HS-27A (cell line): Measurements from ENCODE around the gene MTA3.

ENCODE experiments used
- DNase-seq: peaks from one replicate; pipeline ENCODE4 v3.0.0-alpha.2; 2012; ENCODE audit warnings: low read depth, missing footprints

The MTA3 gene

GRCh38 chr2:42787424-42787787, 219.0 kb downstream of the MTA3 start:
- DNase-seq = no peak

- DNase-seq = no peak
Measured at GRCh38 chr2:42787788-42788477, 219.5 kb downstream of the MTA3 start.

DNA sequence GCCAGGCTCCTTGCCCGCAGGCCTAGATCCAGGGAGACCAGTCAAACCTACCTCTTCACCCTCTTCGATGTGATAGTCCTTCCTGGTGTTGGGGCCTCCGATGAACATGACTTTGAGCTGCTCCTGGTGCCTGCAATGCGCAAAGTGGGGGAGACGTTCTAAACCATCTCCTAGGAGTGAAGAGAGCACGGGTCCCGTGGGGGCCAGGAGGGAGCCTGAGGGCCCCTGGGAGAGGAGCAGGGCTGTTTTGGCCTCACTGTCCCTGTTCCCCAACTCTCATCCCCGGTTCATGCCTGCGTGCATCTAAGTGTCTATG, 220.0 kb downstream of the MTA3 start:
- no peak for DNase-seq

DNA sequence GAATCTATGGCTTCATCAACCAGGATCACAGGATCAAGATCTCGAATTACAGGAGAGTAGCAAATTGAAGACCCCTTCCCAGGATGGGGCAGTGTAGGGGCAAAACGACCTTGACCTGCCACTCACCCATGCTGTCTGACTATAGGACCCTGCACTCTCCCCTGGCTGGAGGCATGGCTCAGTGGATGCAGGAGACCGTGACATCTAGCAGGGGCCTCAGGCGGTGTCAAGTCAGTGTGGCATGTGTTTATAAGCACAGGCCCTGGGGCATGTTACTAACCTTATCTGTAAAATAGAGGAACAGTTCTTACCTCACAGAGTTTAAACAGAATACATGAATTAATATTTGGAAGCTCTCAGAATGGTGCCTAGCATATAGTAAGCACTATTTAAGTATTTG, 220.4 kb downstream of the MTA3 start:
- DNase-seq = no peak

GRCh38 chr2:42789751-42790150, 221.3 kb downstream of the MTA3 start:
- no peak for DNase-seq

GRCh38 chr2:42791606-42792005, 223.2 kb downstream of the MTA3 start:
- no peak for DNase-seq

DNA sequence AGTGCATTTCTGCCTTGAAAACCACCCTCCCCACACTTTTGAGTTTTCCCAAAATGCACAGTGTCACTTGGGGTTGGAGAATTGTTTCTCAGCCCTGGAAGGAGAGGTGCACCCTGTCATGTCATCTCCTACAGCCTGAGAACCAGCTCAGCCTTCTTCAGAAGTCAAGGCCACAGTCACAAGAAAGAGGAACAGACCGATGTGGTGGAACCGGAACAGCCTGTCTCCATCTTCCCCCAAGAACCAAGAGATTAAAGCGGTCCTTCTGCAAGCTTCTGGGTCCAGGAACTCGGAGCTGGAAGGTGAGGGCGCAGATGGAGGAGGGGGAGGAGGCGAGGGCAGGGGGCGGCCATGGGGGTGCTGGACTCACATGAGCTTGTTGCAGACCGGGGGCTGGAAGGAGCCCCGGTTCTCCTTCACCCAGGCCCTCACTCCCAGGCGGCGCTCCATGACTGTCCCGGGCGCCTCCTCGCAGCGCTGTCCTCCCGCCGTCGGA, 223.7 kb downstream of the MTA3 start:
- no peak for DNase-seq

DNA sequence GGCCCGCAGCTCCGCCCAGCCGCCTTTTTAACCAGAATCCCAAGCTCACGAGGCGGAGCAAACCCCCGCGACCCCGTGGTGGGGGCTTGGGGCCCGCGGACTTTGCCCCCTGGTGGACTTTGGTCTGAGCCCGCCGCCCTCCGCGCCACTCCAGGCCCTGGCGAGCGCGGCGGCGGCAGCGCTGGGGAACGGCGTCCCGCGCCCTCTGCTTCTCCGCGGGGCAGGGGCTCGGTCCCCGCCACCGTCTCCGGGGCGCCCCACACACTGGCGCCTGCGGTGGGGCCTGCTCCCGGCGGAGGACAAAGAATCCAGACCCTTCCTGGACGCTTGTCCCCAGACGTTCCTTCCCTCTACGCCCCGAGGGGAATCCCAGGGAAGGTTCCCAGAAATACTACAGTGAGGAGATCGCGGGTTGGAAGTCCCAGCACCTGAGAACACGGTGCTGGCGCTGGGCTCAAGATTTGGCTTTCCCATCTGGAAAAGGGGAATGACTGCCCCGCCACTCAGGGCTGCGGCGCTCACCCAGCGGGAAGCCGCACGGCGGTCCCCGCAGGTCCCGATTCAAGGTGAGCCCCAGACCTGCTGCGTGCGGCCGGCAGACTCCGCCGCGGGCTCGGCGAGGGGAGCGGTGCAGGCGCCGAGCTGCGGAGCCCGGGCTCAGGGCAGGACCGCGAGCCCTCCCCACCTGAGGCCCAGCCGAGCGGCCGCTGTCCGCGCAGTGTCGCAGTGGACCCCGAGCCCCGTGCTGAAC, 224.3 kb downstream of the MTA3 start, which contains the start of gene HAAO:
TSS of gene HAAO (minus strand) at position 1 of the 751 bp plus-strand sequence. CDS start 47 bp downstream, outside the sequence.
- DNase-seq = no peak

DNA sequence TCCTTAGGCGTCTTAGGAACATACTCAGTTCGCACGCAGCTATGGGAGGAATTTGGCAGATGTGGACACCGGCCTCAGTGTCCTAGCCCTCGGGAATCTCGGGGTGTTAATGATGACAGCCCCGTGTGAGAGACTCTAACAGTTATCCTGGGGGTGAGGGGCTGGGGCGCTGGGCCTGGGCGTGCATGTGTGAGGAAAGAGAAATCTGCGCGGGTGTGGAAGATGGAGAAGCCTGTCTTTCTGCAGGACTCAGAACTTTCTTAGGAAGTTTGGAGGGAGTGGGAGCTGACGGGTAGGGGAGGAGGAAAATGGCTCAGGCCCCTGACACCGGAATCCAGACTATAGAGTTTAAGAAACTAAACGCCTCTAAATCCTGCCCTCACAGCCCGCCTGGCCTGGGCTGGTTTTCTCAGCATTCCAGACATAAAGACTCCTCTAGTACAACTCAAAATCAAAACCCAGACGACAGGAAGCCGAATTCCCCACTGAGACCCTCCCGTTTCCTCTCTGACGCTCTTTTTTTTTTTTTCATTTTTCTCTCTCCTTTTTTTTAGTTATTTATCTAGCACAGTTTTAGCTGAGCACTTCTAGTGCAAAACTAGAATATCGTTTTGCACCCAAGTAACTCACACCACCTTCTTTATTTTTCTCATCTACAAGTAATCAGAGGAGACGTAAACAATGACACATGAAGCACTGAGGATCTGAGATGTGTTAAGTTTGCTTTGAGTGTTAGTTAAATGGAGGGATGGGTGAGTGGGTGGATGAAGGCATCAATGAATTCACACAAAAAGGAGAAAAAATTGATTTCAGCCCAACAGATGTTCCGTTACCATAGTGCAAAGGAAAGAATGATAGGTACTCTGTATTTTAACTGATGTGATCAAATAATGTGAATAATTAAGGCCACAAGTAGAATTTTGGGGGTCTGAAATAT, 225.2 kb downstream of the MTA3 start:
- DNase-seq = no peak

DNA sequence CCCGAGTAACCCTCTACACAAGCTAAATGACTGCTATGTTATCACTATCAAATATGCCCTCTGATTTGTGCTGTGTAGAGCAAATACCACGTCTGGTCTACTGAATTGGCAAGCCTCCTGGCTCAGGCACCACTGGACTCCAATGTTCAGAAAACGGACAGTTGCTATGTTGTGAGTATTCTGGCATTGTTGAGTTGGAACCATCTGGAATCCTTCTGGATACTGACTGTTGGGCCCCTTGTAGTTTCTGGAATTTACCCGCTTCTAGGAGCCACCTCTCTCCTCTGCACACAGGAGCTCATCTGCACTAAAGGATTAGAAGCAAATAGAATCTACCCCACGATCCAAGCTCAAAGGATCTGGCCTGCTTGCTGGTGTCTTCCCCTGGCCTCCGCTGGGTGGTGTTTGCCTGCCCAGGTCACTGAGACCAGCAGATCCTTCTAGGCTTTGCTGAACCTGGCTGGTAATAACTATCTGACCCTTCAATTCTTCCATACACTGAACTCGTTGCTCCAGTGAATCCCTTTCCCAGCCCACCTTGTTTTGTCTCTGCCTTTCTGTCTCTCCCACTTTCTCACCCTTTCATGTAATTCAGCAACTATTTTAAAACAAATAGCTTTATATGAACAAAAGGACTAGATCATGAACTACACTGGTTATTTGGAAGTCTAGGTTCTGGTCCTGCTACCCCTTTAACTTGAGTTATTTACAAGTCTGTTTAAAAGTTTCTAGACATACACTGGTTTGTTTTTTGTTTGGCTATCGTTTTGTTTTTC, 226.0 kb downstream of the MTA3 start:
- DNase-seq = no peak

- DNase-seq = no peak
Measured at GRCh38 chr2:42795275-42795674, 226.8 kb downstream of the MTA3 start.

GRCh38 chr2:42795841-42796301, 227.4 kb downstream of the MTA3 start:
- no peak for DNase-seq

DNA sequence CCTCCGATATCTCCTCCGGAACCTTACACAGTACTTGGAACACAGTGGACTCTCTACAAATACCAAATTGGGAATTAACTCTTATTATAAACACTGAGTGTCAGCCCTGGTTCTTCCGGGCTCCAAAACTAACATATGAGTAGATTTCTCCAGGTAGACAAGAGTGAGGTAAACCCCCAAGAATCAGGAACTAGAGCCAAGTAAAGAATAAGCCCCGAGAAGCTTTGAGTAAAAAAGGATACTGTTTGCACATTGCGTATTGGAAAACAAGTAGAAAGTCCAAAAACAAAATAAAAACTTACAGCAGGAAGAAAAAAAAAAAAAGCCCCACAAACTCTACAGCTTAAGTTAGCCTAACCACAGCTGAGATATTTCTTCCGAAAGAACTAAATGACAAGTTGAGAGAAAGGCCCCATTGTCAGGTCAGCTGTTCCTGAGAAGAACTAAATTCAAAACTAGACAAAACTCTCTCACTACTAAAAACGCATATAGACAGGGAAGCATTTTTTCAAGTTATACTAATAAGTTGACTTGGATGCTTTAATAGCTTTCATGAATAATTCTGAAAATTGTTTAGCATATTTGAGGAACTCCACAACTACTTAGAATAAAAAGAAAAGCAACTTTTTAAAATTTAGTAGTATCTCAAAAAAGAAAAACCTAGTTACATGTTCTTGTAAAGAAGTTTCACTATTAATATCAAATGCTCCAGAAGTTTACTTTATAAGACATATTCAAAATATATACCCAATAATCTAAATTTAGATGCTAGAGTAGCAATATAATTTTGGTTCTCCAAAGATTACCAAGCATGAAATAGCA, 228.2 kb downstream of the MTA3 start:
- no peak for DNase-seq

GRCh38 chr2:42797281-42797680, 228.8 kb downstream of the MTA3 start:
- no peak for DNase-seq

DNA sequence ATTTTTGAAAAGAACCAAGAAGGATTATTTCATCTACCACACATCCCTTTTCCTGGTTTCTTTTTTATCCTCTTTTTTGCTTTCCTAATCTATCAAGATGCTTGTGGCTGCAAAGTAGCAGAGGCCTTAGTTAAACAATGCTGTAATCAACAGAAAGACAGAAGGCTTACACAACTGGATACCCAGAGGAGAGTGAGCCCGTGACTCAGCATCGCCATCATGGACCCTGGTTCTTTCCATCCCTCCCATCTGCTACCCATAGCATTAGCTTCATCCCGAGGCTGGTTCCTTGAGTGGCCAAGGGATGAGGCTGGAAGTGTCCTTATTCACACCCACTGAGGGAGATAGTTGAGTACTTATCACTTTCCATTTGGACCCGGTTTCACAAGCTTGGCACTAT, 231.4 kb downstream of the MTA3 start:
- DNase-seq = no peak

- DNase-seq = no peak
Measured at GRCh38 chr2:42800461-42800962, 232.1 kb downstream of the MTA3 start.

DNA sequence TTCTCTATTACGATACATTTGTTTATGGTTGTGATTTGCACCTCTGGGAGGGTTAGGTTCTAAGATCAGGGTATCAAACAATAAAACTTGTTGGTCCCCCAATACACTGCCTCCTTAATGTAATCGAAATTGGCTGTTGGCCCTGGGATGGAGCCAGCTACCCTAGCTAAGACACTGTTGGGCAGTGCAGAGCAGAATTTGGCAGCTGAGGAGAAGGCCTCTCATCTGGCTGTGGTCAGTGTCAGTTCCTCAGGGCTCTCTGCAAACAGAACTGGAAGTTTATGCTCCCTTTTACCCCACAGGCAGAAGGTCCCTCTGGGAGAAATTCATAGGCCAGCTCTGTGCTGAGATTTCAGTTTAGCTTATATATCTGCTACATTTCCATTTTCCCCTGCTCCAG, 232.5 kb downstream of the MTA3 start:
- DNase-seq = no peak

- peak; percentile 41 for DNase-seq
Measured at GRCh38 chr2:42801381-42801780, 232.9 kb downstream of the MTA3 start.

GRCh38 chr2:42802150-42802549, 233.7 kb downstream of the MTA3 start:
- no peak for DNase-seq

- DNase-seq = no peak
Measured at GRCh38 chr2:42804338-42804737, 235.9 kb downstream of the MTA3 start.

DNA sequence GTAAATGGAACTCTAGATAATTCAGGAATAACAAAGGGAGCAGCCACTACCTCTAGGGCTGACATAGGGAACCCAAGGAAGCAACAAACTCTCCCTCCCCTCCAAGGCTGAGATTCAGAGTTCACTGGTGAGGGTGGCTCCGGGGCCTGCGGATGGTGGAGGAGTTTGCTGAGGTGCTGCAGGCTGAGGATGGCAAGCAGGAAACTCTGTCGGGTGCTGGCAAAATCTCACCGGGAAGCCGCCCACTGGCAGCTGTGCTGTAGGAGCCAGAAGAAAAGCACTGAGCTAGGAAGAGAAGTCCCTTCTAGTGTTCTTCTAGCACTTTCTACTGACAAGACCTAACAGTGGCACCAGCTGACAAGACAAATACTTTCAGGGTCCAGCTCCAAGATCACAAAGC, 236.5 kb downstream of the MTA3 start:
- DNase-seq = no peak
